Fibroblast of pulmonary artery (primary cell): ENCODE results near the gene LRCH1.
"Not testable (repeated sequence)": the region's sequence is repeated elsewhere in the genome, so short reads cannot be mapped to it uniquely, and the experiment has no call there.

Experiments used
- DNase-seq: peaks from one replicate; pipeline ENCODE4 v3.0.0-alpha.2; 2010; ENCODE audit warnings: low read depth
- H3K4me3 ChIP-seq: replicated peaks from 2 replicates; pipeline ENCODE4 v1.5.1; 2011; ENCODE audit warnings: low read depth, mild to moderate bottlenecking, control low read depth, low read length, moderate library complexity
- CTCF ChIP-seq: IDR thresholded peaks from 2 replicates; pipeline ENCODE4 v1.5.1; 2011; ENCODE audit warnings: mild to moderate bottlenecking, control low read depth, low read length, inconsistent platforms; ENCODE audit errors: missing control alignments

LRCH1 gene

GRCh38 chr13:46753917-46754316 lies 200.9 kb downstream of the LRCH1 start:
- TF ChIP-seq CTCF: no peak
- DNase-seq: no peak
- H3K4me3 ChIP-seq: no peak overlapping the region

GRCh38 chr13:46754812-46755211 lies 201.8 kb downstream of the LRCH1 start:
- no peak for DNase-seq
- no peak overlapping the region for H3K4me3 ChIP-seq
- TF ChIP-seq CTCF: no peak

- not testable (repeated sequence) for DNase-seq, H3K4me3 ChIP-seq
These were observed 202.5 kb downstream of the LRCH1 start for GRCh38 chr13:46755508-46755907.

GRCh38 chr13:46756977-46757376 lies 204.0 kb downstream of the LRCH1 start:
- TF ChIP-seq CTCF: no peak
- DNase-seq: peak; percentile 56
- H3K4me3 ChIP-seq: no peak overlapping the region

GRCh38 chr13:46757640-46758039 lies 204.7 kb downstream of the LRCH1 start:
- no peak overlapping the region for H3K4me3 ChIP-seq
- TF ChIP-seq CTCF: no peak
- no peak for DNase-seq

DNA sequence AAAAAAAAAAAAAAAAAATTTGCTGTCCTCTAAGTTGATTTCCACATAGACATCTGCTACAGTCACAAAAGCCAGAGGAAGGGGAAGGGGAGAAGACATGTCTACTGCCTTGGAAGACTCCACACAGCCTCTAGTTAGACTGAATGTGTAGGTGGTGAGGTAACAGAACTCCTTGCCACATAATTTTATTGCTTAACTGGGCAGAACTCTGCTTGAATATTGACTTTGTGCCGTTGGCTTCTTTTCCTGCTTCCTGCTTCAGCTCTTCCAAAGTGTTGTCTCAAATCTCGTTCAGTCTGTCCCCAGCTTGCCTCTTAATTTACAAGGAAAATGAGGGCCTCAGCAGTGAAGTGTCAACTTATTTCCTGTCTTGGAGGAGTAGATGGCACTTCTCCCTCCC lies 206.9 kb downstream of the LRCH1 start:
- peak; percentile 55 for DNase-seq
- TF ChIP-seq CTCF: no peak
- no peak overlapping the region for H3K4me3 ChIP-seq

DNA sequence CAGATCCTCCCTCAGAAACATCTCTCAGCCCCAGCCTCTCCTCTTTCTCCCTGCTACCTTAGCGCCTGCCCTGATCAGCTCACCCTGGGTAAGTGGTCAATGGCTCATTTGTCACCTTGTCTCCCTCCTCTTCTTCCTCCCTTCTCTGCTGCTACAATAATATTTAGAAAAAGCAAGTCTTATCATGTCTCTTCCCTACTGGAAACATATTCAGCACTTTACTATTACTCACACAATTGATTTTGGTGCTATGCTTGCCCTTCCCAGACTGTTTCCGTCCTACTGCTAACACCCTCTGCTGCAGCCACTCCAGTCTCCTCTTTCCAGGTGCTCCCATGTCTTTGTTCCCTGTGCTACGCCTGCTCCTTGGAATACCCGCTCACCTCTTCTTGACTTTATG lies 208.2 kb downstream of the LRCH1 start:
- no peak for TF ChIP-seq CTCF
- DNase-seq: no peak

DNA sequence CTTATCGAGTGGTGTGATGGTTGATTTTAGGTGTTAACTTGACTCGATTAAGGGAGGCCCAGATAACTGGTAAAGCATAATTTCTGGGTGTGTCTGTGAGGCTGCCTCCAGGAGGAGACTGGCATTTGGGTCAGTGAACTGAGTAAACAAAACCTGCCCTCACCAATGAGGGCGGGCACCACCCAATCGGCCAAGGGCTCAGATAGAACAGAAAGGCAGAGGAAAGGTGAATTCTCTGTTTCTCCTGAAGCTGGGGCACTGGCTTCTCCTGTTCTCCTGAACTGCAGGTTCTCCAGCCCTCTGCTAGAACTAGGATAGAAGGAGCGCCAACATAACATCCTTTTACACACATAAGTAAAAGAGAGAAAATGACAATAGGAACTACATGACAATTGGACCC lies 208.9 kb downstream of the LRCH1 start:
- TF ChIP-seq CTCF: no peak
- DNase-seq: no peak
- H3K4me3 ChIP-seq: no peak overlapping the region

More for the DNA sequence above, 208.2 kb downstream of the LRCH1 start:
- H3K4me3 ChIP-seq: no peak overlapping the region

- DNase-seq, H3K4me3 ChIP-seq: not testable (repeated sequence)
These were observed 217.0 kb downstream of the LRCH1 start for GRCh38 chr13:46769925-46770324.
